Thyroid gland (tissue), 4 donors: ENCODE measurements around the gene EMP2.

Experiments used
- POLR2A ChIP-seq, 2 donors: fragments of 450-650 bp; IDR thresholded peaks; one replicate each; pipeline ENCODE4 v1.6.1; 2017; ENCODE audit warnings: antibody characterized with exemption in 2 of 2, mild to moderate bottlenecking in 2 of 2, moderate library complexity in 1 of 2
- TF ChIP-seq, protein P1 (sequence below), 6 experiments: fragments of 200-600 bp in 3 of 6; fragments of 450-650 bp in 3 of 6; sonication (generic) in 3 of 6; IDR thresholded peaks; one replicate each; pipeline ENCODE4 v1.5.1; 2016 to 2019; ENCODE audit warnings: antibody characterized with exemption in 6 of 6, mild to moderate bottlenecking in 2 of 6, inconsistent platforms in 1 of 6, moderate library complexity in 1 of 6

DNA sequence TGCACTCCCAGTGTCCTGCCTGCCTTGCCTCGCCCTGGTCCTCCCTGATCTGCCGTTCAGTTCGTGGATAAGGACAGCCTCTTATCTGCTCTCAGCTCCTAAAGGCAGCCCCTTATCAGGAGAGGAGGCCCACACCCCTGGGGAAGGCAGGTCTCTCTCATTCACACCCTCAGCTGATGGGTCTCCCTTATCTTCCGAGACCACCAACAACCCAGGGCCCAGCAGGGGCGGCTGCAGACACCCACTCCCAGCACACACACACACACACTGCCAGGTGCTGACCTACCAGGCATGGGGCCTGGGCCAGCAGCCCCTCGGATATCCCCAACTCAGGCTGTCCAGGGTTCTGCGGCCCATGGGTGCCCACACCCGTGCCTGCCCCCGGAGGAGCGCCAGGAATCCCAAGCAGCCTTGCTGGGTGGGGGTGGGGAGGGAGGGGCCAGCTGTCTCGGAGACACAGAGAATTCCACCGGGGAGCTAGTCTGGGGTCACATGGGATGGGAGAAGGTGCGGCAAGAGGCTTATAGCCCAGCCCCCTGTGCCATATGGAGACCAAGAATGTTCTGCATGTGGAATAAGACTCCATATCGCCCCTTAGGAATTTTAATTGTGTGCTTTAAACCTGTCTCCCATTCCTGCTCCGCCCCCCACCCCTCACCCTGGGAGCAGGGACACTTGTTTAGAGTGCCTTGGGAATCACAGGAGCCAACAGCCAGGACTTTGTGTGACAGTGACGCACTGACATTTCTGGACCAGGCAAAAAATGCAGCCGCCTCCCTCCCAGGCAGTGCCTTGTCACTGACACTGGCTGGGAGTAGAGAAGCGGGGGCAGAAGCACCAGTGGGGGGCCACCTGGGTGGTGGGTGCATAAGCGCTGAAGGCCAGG, 41.9 kb upstream of the EMP2 start:
- TF ChIP-seq POLR2A (IDR thresholded peaks at IDR 0.05): no peak
- TF ChIP-seq, protein P1, sequence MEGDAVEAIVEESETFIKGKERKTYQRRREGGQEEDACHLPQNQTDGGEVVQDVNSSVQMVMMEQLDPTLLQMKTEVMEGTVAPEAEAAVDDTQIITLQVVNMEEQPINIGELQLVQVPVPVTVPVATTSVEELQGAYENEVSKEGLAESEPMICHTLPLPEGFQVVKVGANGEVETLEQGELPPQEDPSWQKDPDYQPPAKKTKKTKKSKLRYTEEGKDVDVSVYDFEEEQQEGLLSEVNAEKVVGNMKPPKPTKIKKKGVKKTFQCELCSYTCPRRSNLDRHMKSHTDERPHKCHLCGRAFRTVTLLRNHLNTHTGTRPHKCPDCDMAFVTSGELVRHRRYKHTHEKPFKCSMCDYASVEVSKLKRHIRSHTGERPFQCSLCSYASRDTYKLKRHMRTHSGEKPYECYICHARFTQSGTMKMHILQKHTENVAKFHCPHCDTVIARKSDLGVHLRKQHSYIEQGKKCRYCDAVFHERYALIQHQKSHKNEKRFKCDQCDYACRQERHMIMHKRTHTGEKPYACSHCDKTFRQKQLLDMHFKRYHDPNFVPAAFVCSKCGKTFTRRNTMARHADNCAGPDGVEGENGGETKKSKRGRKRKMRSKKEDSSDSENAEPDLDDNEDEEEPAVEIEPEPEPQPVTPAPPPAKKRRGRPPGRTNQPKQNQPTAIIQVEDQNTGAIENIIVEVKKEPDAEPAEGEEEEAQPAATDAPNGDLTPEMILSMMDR (IDR thresholded peaks at IDR 0.05): no peak
